ENCODE measurements around the gene TFB2M. TPM values are rescaled to one million over a fixed set of nuclear protein-coding genes. Genes with fewer than 3 reads are reported as not detected.

The TFB2M gene
- polyA plus RNA-seq, 3 donors: 8.8 to 12.7 (median 9.6) TPM

DNA sequence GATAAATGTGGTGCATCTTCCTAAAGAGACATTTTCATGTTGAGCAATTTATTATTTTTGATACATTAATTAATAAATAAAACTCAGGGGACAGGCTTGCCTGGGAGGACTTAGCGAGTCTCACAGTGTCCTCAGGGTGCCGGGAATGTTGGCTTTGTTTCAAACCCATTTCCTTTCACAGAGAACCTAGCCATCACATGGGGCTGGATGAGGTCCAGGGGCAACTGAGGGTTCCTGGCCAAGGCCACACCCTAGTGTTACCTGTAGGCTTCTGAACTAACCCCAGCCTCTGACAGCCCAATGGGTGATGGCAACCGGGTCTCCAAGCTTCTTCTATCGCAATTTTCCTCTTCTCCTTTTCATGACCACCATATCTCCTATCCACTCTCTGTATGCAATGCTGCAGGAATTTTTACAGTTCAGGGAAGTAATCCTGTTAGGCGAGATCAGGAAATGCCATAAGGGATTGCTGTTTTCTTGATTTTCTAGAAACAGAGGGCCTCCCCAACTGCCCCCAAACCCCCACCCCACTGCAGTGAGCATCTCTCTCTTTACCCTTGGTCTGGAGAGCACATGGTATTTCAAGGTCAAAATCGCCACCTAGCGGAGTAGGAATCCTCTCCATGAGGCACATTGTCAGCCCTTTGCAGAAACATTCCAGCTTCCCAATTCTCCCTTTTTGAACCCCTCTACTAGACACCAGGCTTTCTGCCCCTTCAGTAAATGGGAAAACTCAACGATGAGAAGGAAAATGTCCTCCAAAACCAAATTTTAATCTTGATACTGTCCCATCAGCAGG, 36.9 kb downstream of the TFB2M start:
- WGBS, 3 donors: 72 to 73% (median 72%) methylated on average over 8 of the region's 8 CpGs
- H3K27ac ChIP-seq (ENCODE audit: low read depth, low read length): no peak overlapping the region

DNA sequence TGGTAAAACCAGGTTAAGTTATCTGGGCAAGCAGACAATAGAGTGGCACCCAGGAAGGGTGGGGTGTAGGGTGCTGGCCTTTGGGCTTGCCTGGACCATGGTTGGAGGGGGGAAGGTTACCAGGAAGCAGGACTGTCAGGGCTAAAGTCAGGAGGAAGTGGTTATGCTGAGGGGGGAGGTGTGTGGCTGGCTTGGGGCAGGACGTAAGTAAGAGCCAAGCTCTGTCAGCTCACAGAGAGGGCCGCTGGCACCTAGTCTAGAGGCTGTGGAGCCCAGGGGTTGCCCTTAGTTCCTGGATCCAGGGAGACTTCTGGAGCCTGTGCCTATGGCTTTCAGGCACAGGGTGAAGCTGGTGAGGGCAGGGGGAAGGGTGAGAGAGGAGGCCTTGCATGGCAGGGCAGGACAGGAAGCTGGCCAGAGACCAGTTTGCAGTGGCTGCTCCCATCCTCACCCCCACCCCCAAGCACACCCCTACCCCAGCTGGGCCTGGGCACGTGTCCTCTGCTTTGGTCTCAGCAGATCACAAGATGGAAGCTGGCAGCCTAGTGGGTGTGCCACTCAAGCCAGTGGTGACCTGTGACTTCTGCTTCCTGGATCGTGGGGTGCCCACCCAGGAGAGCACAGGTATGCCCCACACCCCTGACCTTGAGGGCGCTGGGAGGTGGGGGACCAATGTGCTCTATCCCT, 38.5 kb downstream of the TFB2M start:
- 31 to 44% (median 32%) methylated on average over 5 of the region's 5 CpGs for whole genome bisulfite sequencing, 3 donors
- no peak overlapping the region for H3K27ac ChIP-seq (ENCODE audit: low read depth, low read length)

DNA sequence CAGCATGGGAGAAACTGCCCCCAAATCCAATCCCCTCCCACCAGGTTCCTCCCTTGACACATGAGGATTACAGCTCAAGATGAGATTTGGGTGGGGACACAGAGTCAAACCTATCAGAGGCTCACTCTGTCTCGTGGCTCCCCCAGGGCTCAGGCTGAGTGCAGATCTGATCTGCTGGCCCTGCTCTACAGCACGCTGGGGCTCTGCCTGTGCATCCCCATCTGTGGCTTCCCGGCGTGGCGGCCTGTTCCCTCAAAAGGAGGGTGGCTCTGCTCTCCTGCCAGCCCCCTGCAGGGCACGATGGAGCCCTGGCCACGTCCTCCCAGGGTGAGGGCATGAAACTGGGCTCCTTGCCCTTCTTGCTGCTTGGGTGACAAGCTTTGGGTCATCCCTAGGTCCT, 39.1 kb downstream of the TFB2M start:
- H3K27ac ChIP-seq (ENCODE audit: low read depth, low read length): no peak overlapping the region
- 72 to 87% (median 81%) methylated on average over 7 of the region's 7 CpGs for WGBS, 3 donors

DNA sequence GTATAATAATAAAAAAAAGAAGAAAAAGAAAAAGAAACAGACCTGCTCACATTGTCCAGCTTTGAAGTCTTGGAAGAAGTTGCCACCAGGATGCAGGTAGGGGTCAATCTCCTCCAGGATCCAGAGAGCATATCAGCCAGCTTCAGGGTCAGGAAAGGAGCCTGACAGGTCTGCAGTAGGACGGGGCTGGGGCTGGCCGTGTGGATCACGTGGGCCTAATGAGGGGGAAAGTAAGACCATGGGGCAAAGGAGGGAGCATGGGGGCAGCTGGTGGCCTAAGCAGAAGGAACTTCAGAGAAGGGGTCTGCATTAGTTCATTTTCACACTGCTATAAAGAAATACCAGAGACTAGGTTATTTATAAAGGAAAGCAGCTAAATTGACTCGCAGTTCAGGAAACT, 39.7 kb downstream of the TFB2M start:
- WGBS, 3 donors: 75 to 83% (median 77%) methylated on average over 4 of the region's 4 CpGs
- no peak overlapping the region for H3K27ac ChIP-seq (ENCODE audit: low read depth, low read length)

DNA sequence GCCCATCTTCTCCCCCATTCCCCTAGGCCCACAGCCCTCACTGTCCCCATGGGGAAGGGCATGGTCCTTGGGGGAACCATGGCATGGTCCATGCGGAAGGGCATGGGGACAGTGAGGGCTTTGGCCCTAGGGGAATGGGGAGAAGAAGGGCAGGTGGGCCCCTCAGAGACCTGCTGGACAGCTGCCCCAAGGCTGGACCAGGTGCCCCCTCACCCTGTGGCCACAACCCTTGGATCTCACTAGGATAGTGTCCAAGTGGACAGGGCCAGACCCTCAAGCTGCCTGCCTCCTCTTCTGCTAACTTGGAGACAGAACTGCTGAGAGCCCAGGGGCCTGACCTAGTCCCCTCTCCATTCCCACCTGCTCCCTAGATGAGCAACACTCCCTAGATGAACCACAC, 46.5 kb downstream of the TFB2M start:
- H3K27ac ChIP-seq (ENCODE audit: low read depth, low read length): no peak overlapping the region
- 96 to 100% (median 100%) methylated on average over 1 of the region's 1 CpG for WGBS, 3 donors

DNA sequence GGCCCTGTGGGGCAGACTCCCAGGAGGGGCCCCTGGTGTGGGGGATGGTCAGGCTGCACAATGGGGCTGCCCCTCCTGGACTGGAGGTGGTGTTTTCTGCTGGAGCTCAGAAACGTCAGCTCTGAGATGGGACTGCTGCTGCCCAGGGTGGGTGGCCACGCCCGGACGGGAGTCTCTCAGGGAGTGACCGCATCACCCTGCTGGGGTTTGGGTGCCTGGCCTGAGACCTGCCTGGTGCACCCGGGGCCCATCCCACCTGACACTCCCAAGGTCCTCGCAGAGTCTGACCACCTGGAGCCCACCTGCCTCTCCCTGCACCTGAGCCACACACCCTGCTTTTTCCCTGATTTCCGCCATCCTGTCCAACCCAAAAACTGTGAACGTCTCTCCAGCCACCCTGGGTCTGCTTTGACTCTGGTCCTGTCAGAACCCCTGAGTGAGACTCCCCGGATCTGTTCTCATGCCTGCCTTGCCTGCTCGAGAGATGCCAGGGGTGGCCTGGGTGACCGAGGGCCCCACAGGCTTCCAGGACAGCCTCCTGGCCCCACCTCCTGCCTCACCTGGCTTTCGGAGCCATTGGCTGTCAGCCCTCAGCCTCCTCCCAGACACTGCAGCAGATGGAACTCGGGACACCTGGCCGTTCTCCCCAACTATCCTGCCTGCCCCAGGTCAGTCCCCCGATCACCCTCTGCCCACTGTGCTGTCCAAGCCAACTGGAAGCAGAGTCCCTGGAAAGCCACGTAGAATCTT, 47.4 kb downstream of the TFB2M start:
- no peak overlapping the region for H3K27ac ChIP-seq (ENCODE audit: low read depth, low read length)
- 87 to 90% (median 88%) methylated on average over 17 of the region's 17 CpGs for WGBS, 3 donors

DNA sequence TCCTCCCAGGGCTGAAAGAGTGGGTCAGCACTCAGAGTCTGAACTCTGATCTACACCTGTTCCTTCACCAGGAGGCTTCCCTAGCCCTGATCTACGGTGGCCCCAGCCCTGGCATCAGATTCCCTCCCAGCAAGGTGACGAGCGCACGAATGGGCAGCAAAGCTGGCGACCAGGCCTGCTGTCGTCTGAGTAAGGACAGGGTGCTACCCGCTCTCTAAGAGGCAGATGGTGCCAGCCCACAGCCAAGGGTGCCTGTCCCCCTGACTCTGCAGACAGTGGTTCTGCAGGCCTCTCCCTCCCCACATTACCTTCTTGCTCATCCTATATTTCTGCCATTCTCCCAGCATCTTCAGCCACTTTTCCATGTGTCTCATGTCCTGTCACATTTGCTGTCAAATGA, 48.7 kb downstream of the TFB2M start:
- 78 to 84% (median 81%) methylated on average over 7 of the region's 7 CpGs for WGBS, 3 donors
- no peak overlapping the region for H3K27ac ChIP-seq (ENCODE audit: low read depth, low read length)

DNA sequence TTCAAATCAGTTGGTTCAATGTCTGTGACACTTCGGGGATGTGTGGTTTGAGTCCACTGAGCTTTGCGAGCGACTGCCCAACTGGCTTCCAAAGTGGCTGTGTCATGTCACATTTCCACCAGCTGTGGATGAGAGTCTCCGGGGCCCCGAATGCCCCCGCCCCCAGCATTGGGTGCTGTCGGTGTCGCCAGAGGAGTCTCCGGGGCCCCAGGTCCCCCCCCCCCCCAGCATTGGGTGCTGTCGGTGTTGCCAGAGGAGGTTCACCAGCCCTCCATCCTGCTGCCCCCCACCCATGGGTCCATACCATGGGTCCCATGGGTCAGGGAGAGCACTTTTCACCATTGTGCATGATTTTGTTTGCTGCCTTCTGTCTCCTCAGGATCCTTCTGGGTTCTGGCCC, 49.9 kb downstream of the TFB2M start:
- no peak overlapping the region for H3K27ac ChIP-seq (ENCODE audit: low read depth, low read length)
- 95 to 99% (median 95%) methylated on average over 8 to 10 of the region's 10 CpGs for WGBS, 3 donors

DNA sequence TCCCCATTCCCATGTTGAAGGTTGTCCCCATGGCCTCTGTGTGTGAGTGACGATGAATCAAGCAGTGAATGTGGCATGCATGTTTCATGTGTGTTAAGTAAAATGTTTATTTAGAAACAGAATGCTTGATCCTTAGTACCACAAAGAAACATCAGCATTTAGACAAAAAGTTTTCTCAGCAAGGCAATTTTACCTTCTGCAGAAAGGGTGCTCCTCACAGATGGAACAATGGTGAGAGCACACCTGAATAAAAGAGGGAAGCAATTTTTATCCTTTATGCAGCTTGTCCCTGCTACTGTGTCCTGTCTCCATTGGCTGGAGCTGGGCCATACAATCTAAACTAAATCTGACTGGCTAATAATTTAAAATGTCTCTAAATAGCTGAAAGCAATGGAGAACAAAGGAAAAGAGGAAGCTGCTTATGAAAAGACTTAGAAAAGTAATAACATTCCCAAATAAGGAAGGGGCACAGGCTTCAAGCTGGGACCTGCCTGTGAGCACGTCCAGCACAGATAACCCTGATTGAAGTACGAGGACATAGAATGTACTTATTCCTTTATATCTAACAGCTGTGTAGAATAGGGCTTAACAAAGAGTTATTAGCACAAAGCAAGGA, 50.6 kb downstream of the TFB2M start:
- H3K27ac ChIP-seq (ENCODE audit: low read depth, low read length): no peak overlapping the region
- 76 to 83% (median 79%) methylated on average over 3 of the region's 3 CpGs for WGBS, 3 donors

DNA sequence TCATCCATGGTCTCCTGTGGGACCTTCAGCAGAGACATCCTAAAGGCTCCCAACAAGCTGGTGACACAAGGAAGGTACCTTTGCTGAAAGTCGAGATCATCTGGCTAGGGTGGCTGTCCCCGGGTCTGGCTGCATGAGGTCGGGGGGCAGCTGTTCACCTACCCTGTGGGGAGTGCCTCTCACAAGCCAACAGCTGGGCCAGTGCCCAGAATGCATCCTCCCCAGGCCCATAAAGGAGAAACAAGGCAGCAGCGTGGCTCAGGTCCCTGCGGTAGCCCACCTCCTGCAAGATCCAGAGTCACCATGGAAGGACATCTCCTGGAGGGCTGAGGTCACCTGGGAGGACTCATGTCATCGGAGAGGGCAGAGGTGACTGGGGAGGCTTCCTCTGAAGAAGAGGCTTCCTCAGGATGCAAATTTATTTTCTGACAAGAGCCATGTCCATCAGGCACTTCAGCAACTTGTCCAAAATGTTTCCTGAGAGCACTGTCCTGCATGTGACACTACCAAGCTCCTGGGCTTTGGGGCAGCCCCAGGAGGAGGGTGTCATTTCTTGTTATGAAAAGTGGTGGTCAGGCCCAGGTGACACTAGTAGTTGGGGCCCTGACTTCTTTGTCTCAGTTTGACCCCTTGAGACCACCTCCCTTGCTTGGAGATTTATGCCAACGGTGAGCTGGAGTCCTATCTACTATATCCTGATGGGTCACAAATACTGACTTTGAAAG, 52.3 kb downstream of the TFB2M start:
- no peak overlapping the region for H3K27ac ChIP-seq (ENCODE audit: low read depth, low read length)
- 92 to 95% (median 93%) methylated on average over 7 of the region's 7 CpGs for WGBS, 3 donors

DNA sequence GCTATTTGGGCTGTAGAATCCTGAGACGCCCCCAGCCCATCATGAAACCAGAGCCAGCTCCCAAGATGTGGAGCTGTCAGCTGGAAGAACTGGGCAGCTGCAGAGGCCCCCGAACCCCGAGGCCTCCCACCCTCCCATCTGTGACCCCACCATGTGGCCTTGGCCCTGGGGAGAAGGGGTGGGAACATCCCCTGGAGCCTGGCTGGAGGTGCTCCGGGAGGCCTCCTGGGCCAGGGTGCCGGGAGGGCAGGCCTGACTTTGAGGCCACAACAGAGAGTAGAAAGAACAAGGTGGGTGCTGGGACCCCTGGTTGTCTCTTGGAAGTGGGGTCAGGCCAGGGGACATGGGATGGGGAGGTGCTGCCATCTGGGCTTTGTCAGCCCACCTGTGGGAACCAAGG, 53.0 kb downstream of the TFB2M start:
- H3K27ac ChIP-seq (ENCODE audit: low read depth, low read length): no peak overlapping the region
- 92 to 100% (median 93%) methylated on average over 5 of the region's 5 CpGs for WGBS, 3 donors

DNA sequence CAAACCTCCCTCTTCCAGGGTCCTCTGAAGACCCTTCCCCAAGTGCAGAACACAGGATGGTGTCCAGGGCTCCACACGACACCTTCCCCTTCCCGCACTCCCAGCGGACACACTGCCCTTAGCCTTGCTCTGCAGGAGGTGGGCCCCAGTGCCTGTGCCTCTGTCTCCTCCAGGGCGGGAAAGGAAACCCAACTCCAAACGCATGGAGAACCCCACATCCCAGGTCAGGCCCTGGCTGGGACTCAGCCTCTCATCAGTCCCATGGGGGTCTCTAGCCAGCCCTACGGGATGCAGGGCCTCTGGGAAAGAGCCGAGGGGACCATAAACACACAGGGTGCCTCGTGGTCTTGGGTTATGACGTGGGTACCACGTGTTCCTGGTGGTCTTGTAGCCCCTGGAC, 53.4 kb downstream of the TFB2M start:
- no peak overlapping the region for H3K27ac ChIP-seq (ENCODE audit: low read depth, low read length)
- WGBS, 3 donors: 85 to 89% (median 86%) methylated on average over 10 of the region's 10 CpGs

DNA sequence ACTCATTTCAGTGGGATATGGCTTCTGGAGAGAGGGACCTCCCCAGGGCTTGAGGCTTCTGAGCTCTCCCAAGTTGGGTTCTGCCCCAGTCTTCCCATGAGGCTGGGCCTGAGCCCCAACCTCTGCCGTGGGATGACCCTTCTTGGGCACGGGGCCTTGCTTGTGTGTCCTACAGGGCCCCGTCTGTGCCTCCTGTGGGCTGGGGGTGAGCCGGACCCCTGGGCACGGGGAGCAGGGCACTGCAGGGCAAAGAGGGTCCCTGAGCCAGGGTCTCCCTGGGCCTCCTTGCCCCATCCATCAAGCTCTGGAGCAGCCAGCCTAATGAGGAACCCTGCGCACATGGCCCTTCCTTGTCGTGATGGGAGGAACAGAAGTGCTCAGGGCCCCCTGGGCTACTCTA, 53.8 kb downstream of the TFB2M start:
- 85 to 98% (median 96%) methylated on average over 7 of the region's 7 CpGs for WGBS, 3 donors
- no peak overlapping the region for H3K27ac ChIP-seq (ENCODE audit: low read depth, low read length)

DNA sequence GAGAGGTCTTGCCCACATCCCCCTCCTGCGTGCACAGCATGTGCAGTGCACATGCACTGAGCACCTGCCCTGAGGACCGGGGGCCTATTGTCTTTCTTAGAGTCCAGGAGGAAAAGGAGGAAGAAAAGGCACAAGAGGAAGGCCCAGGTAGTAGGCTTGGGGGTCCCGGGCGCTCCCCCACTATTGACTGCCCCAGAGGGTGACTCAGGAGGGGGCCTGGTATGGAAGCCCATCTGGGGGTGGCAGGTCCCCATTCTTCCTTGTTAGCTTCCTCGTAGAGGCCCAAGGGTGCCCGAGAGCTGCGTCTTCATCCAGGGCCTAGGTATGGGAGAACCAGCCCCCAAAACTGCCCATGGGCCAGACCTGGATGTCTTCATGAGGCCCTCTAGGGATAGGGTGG, 54.9 kb downstream of the TFB2M start:
- 95 to 98% (median 97%) methylated on average over 5 to 7 of the region's 7 CpGs for WGBS, 3 donors
- H3K27ac ChIP-seq (ENCODE audit: low read depth, low read length): no peak overlapping the region

DNA sequence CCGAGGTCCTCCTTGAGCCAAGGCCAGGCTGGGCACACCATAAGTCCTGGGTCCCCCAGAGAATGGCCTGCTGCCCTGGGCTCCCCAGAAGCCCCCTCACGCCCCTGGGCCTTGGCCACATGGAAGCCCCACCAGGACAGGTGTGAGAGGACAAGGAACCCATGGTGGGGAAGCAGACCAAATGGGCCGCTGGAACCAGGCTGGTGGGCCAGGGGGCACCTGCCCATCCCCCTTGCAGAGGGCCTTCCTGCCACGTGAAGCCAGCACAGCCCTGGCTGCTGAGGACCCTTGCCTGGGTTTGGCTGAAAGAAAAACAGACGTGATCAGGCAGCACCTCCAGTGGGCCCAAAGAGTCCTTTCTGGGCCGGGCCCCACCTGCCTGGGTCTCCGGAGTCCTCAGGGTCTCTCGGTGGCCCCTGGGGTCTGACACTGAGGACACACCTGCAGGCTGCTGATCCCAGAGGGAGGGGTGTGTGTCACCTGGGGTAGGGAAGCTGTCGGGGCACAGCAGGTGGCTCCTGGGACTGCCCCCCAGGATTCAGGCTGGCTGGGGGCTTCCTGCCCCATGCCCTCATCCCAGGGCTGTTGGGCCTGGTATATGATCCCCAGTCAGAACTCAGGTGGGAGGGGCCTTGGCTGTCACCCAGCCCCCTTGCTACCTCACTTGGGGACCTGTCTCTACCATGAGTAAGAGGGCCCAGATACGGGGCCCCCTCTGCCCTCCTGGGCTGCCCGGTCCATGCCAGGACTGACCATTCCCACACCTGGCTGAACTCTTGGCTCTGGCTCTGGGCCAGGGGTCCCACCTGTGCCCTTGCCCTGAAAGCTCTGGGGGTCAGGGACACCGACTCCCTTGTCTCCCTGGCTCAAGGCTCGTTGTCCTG, 55.7 kb downstream of the TFB2M start:
- 88 to 93% (median 92%) methylated on average over 13 of the region's 13 CpGs for WGBS, 3 donors

DNA sequence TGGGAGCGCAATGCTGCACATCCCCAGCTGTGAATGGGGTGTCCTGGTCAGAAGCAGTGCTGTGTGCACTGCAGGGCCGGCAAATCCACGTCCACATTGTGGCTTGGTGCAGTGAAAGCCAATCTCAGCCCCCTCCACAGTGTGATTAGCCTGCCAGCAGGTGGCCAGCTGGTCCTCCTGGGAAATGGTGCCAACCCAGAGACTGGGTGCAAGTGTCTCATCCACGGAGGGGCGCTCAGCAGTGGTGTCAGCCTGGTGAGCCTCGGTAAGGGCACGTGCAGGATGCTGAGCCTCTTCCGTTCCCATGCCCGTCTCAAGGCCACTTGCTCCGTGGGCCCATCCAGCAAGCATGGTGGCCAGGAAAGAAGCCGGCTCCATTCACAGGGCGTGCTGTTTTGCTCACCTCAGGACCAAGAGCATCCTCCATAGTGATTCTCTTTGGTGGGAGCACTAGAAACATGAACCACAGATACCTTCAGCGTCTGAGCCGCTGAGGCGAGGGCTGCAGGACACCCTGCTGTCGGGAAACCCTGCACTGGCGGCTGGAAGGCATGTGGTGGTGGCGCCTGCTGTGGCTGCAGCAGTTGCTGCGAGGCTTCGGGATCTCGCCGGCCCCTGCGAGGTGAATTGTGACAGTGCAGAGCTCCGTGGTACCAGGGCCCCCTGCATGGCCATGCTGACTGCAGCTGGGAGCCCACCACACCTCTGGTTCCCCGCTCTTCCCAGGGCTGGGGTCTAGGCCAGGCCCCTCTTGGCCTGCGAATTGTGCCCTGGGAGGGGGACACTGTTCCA, 57.0 kb downstream of the TFB2M start:
- WGBS, 3 donors: 89 to 92% (median 89%) methylated on average over 25 to 26 of the region's 26 CpGs
- no peak overlapping the region for H3K27ac ChIP-seq (ENCODE audit: low read depth, low read length)

More for the DNA sequence above, 55.7 kb downstream of the TFB2M start:
- H3K27ac ChIP-seq (ENCODE audit: low read depth, low read length): no peak overlapping the region
